Measurements from ENCODE around the gene GTF2IRD1. TPM values are rescaled to one million over a fixed set of nuclear protein-coding genes. Genes with fewer than 3 reads are reported as not detected.
A peak's percentile ranks its signal among the peaks of the same experiment; 100 is the strongest.

The GTF2IRD1 gene
- total RNA-seq, 4 donors from 2014 or later: 42.9 to 109 (median 77.0) TPM

DNA sequence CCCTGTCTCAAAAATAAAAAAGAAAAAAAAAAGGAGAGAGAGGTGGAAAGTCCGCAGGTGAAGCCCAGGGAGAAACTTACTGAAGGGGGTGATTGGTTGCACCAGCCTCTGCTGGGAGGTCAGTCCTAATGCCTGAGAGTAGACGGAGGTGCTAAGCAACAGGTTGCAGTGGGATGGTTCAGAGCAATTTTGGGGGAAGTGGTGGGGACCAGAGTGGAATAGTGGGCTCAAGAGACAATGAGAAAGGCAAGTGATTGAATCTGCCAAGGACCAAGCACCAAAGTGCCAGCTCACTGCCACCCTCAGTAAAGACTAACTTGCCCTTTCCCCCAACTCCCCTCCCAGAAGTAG, 113.6 kb downstream of the GTF2IRD1 start:
- in situ Hi-C loops (cut with MboI; ENCODE audit: low sequenced_read_pairs in 4 of 4) (loop anchor here in 2 of 4 donors (10.0 kb wide), 1 partner anchor 142 kb away; no protein-coding TSS in a partner anchor), intact Hi-C loops (cut with DNase I; ENCODE audit: low total_unique reads) (loop anchor here (5.0 kb wide), 1 partner anchor 150 kb away; no protein-coding TSS in a partner anchor)
- Histone ChIP-seq H3K4me1 (no peaks in the 10 kb centered on the region), H3K27me3 (no peaks in the 10 kb centered on the region), H3K4me3 (no peak overlapping the region), H3K9me3 (no peaks in the 10 kb centered on the region), H3K27ac (peak overlapping the region; percentile 10 to 54 (median 30)), H3K36me3 (peaks cover 0 to 9% of the 10 kb centered on the region in 2 donors)
- no peak for DNase-seq
- ATAC-seq: no peak
- TF ChIP-seq CTCF (IDR thresholded peaks at IDR 0.05 in 4 of 5, conservative IDR thresholded peaks at IDR 0.05 in 1 of 5) (no peak), POLR2A (IDR thresholded peaks at IDR 0.05) (no peak)

- intact Hi-C loops (cut with DNase I; ENCODE audit: low total_unique reads) (loop anchor here (2.0 to 5.0 kb wide), 2 partner anchors 120 to 151 kb away; no protein-coding TSS in a partner anchor), in situ Hi-C loops (cut with MboI; ENCODE audit: low sequenced_read_pairs in 4 of 4) (loop anchor here in 2 of 4 donors (10.0 kb wide), 1 partner anchor 144 kb away; no protein-coding TSS in a partner anchor)
- ATAC-seq (peak; percentile 59 to 88), DNase-seq (peak in 1 of 2 donors; percentile 27)
- no peaks in the 10 kb centered on the region for H3K4me1 ChIP-seq
- TF ChIP-seq POLR2A (IDR thresholded peaks at IDR 0.05) (no peak), CTCF (IDR thresholded peaks at IDR 0.05 in 4 of 5, conservative IDR thresholded peaks at IDR 0.05 in 1 of 5) (no peak)
- H3K4me3 ChIP-seq: no peak overlapping the region
- no peaks in the 10 kb centered on the region for H3K9me3 ChIP-seq
- H3K27ac ChIP-seq: peak overlapping the region; percentile 27 to 61 (median 45)
- peaks cover 0 to 4% of the 10 kb centered on the region in 2 donors for H3K36me3 ChIP-seq
- no peaks in the 10 kb centered on the region for H3K27me3 ChIP-seq
Measured at GRCh38 chr7:74568658-74569057, 115.0 kb downstream of the GTF2IRD1 start.

- Histone ChIP-seq H3K27me3 (no peaks in the 10 kb centered on the region), H3K4me1 (no peaks in the 10 kb centered on the region), H3K9me3 (no peaks in the 10 kb centered on the region), H3K4me3 (no peak overlapping the region), H3K27ac (peak overlapping the region in 3 of 4 donors; percentile 27 to 54 (median 45)), H3K36me3 (no peaks in the 10 kb centered on the region)
- no peak for TF ChIP-seq CTCF (IDR thresholded peaks at IDR 0.05 in 4 of 5, conservative IDR thresholded peaks at IDR 0.05 in 1 of 5)
- TF ChIP-seq POLR2A (IDR thresholded peaks at IDR 0.05): no peak
- in situ Hi-C loops (cut with MboI; ENCODE audit: low sequenced_read_pairs in 4 of 4): loop anchor here in 2 of 4 donors (10.0 kb wide), 1 partner anchor 145 kb away; no protein-coding TSS in a partner anchor
- intact Hi-C loops (cut with DNase I; ENCODE audit: low total_unique reads): loop anchor here (2.0 to 5.0 kb wide), 2 partner anchors 121 to 152 kb away; no protein-coding TSS in a partner anchor
- ATAC-seq (no peak), DNase-seq (no peak)
Measured at GRCh38 chr7:74569501-74570075, 115.9 kb downstream of the GTF2IRD1 start.

- Histone ChIP-seq H3K4me1 (no peaks in the 10 kb centered on the region), H3K36me3 (no peaks in the 10 kb centered on the region), H3K4me3 (no peak overlapping the region), H3K27me3 (no peaks in the 10 kb centered on the region), H3K27ac (no peak overlapping the region), H3K9me3 (no peaks in the 10 kb centered on the region)
- no peak for ATAC-seq
- no peak for DNase-seq
- in situ Hi-C loops (cut with MboI; ENCODE audit: low sequenced_read_pairs in 4 of 4) (no loop called here), intact Hi-C loops (cut with DNase I; ENCODE audit: low total_unique reads) (no loop called here)
- no peak for TF ChIP-seq CTCF (IDR thresholded peaks at IDR 0.05 in 4 of 5, conservative IDR thresholded peaks at IDR 0.05 in 1 of 5)
Measured at GRCh38 chr7:74570533-74571156, 116.9 kb downstream of the GTF2IRD1 start.

Measured in gastrocnemius medialis (tissue), 4 donors.